HL-60 (cell line): ENCODE data around the gene UCP2.

ENCODE experiments used
- CTCF ChIP-seq: IDR thresholded peaks from one replicate; pipeline ENCODE4 v1.5.1; 2011; ENCODE audit warnings: low read length, control low read depth, inconsistent platforms; ENCODE audit not compliant: insufficient read depth
- GABPA ChIP-seq: IDR thresholded peaks from 2 replicates; pipeline ENCODE4 v1.6.1; 2012; ENCODE audit warnings: low read depth
- SPI1 ChIP-seq: IDR thresholded peaks from 2 replicates; pipeline ENCODE4 v1.6.1; 2012; ENCODE audit warnings: low read depth, mild to moderate bottlenecking, borderline replicate concordance

GRCh38 chr11:73997120-73997770, 14.6 kb upstream of the UCP2 start:
- TF ChIP-seq CTCF (no peak), GABPA (no peak), SPI1 (no peak)
